Astrocyte of the cerebellum (primary cell): ENCODE results near the gene AQR.

Source experiments
- DNase-seq: peaks from one replicate; pipeline ENCODE4 v3.0.0-alpha.2; 2011; ENCODE audit warnings: low read depth
- H3K4me3 ChIP-seq: 2 replicates; pipeline ENCODE4 v1.5.1; 2011; ENCODE audit warnings: mild to moderate bottlenecking, low read depth, low read length, moderate library complexity
- CTCF ChIP-seq: IDR thresholded peaks from 2 replicates; pipeline ENCODE4 v1.5.1; 2012; ENCODE audit warnings: low read length, low read depth, moderate library complexity, mild to moderate bottlenecking; ENCODE audit errors: missing control alignments
- in situ Hi-C: cut with HindIII; loops from 2 replicates; pipeline ENCODE4 v1.10.0; 2017; ENCODE audit warnings: low sequenced_read_pairs

AQR gene

GRCh38 chr15:34969340-34970097 lies at the start of gene AQR:
Gene AQR, minus strand, starts transcription at chr15:34969742. Its CDS starts 129 bp downstream, at chr15:34969613.
- in situ Hi-C loops, result no loop called here
- peak; percentile 96 for DNase-seq
- peak within 1 kb of the TSS; percentile 99 for H3K4me3 ChIP-seq
- TF ChIP-seq CTCF, result peak; percentile 83

GRCh38 chr15:35014241-35014640 lies 44.7 kb upstream of the AQR start:
- no peak for DNase-seq
- TF ChIP-seq CTCF, result no peak
- in situ Hi-C loops, result no loop called here
- H3K4me3 ChIP-seq, result no peak overlapping the region

GRCh38 chr15:35013370-35013769 lies 43.8 kb upstream of the AQR start:
- in situ Hi-C loops, result no loop called here
- TF ChIP-seq CTCF, result no peak
- no peak overlapping the region for H3K4me3 ChIP-seq
- DNase-seq, result no peak

GRCh38 chr15:35007397-35007796 lies 37.9 kb upstream of the AQR start:
- TF ChIP-seq CTCF, result no peak
- in situ Hi-C loops, result no loop called here
- no peak for DNase-seq
- H3K4me3 ChIP-seq, result no peak overlapping the region

- DNase-seq, result no peak
- TF ChIP-seq CTCF, result no peak
- no peak overlapping the region for H3K4me3 ChIP-seq
- in situ Hi-C loops, result no loop called here
These were observed 36.4 kb upstream of the AQR start for GRCh38 chr15:35005933-35006332.

GRCh38 chr15:35003928-35004327 lies 34.4 kb upstream of the AQR start:
- in situ Hi-C loops, result no loop called here
- DNase-seq, result no peak
- H3K4me3 ChIP-seq, result no peak overlapping the region
- no peak for TF ChIP-seq CTCF
